Measurements from ENCODE around the gene CNIH4.

CNIH4 gene

GRCh38 chr1:224328644-224329043, 28.0 kb upstream of the CNIH4 start:
- DNase-seq (ENCODE audit: low spot score) = no peak
- TF ChIP-seq CTCF (IDR thresholded peaks at IDR 0.05; ENCODE audit: extremely low read depth, missing control alignments) = no peak

GRCh38 chr1:224329484-224329841, 27.2 kb upstream of the CNIH4 start:
- no peak for TF ChIP-seq CTCF (IDR thresholded peaks at IDR 0.05; ENCODE audit: extremely low read depth, missing control alignments)
- no peak for DNase-seq (ENCODE audit: low spot score)

GRCh38 chr1:224329842-224330753, 26.6 kb upstream of the CNIH4 start, which contains the start of gene NVL:
Gene NVL (minus strand): TSS chr1:224330172. CDS start chr1:224330127, 45 bp downstream.
- peak; percentile 84 for DNase-seq (ENCODE audit: low spot score)
- TF ChIP-seq CTCF (IDR thresholded peaks at IDR 0.05; ENCODE audit: extremely low read depth, missing control alignments) = no peak

GRCh38 chr1:224331326-224331725, 25.4 kb upstream of the CNIH4 start:
- DNase-seq (ENCODE audit: low spot score) = no peak
- TF ChIP-seq CTCF (IDR thresholded peaks at IDR 0.05; ENCODE audit: extremely low read depth, missing control alignments) = no peak

GRCh38 chr1:224331824-224332223, 24.9 kb upstream of the CNIH4 start:
- no peak for TF ChIP-seq CTCF (IDR thresholded peaks at IDR 0.05; ENCODE audit: extremely low read depth, missing control alignments)
- no peak for DNase-seq (ENCODE audit: low spot score)

- TF ChIP-seq CTCF (IDR thresholded peaks at IDR 0.05; ENCODE audit: extremely low read depth, missing control alignments) = peak; percentile 15
- peak; percentile 56 for DNase-seq (ENCODE audit: low spot score)
Measured at GRCh38 chr1:224333309-224333926, 23.3 kb upstream of the CNIH4 start.

Data from GM20000 (cell line).